ENCODE data around the gene GJB4. TPM values are rescaled to one million over a fixed set of nuclear protein-coding genes. Genes with fewer than 3 reads are reported as not detected.
"Not testable (repeated sequence)": the region's sequence is repeated elsewhere in the genome, so short reads cannot be mapped to it uniquely, and the experiment has no call there.

GJB4 gene
- total RNA-seq, 2 experiments from 2014 or later = not detected

DNA sequence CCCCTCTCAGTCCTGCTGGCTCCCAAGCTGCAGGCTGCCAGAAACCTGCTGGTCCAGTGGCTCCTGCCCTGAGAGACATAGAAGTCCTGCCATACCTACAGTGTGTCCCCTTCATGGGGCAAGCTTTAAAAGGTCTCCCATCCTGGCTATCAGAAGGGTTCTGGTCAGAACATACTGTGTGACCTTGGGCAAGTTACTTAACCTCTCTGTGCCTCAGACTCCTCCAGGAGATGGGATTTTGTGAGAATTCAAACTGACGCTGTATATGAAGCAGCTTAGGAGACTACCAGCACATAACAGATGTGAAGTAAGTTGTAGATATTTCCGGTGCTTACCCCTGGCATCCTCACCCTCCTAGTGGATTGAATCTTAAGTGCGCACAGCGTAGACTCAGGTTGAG lies 13.4 kb upstream of the GJB4 start:
- ChIA-PET POLR2A (no interaction called here), CTCF (interaction anchor here (1.8 kb wide), 1 partner anchor 1113 kb away, joined by 5 read pairs; no protein-coding TSS in a partner anchor)

DNA sequence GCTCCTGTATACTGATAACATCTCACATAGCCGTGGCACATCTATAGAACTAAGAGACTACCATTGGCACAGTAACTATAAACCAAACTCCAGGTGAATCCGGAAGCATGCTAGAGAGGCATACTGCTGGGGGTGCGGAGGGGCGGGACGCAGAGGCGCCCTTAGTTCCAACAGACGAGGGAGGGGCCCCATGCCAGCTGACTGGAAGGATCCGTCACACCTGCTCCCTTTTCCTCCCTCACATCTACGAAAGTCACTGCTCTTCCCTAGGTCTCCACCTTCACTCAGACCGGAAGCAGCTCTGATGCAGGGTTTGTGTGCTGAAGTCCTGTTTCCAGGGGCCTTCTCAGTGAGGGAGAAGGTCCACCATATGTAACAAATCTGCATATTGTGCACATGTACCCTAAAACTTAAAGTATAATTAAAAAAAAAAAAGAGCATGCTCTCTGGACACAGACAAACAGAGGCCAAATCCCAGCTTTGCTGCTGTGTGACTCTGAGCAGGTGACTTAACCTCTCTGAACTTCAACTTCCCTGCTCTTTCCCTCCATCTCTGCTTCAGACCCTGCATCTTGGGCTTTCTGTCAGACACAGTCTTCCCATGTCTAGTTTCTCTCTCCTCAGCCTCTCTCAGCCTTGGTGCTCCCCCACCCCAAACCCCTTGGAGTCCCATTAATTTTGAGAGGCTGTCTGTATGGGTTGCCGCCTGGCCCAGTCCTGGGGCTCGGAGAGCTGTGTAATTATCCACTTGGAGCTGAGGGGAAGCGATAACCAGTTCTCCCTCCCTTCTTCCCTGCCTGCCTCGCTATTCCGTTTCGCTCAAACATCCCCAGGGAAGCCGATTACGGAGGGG lies 12.5 kb upstream of the GJB4 start:
- POLR2A ChIA-PET = no interaction called here
- CTCF ChIA-PET = interaction anchor here (1.8 kb wide), 1 partner anchor 1114 kb away, joined by 5 read pairs; no protein-coding TSS in a partner anchor

DNA sequence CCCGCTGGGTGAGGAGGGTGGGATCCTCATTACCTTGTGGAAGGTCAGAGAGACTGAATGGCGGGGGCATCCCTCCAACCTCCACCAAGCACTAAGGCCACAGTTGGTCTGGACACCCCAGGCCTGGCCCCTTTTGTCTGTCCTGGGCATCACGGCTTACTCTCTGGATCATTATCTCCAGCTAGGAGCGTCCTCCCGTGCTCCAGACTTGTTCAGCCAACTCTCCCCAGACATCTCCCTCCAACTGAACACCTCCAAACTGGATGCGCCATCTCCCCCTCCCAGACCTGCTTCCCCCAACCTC lies 11.9 kb upstream of the GJB4 start:
- CTCF ChIA-PET = no interaction called here
- POLR2A ChIA-PET = no interaction called here

DNA sequence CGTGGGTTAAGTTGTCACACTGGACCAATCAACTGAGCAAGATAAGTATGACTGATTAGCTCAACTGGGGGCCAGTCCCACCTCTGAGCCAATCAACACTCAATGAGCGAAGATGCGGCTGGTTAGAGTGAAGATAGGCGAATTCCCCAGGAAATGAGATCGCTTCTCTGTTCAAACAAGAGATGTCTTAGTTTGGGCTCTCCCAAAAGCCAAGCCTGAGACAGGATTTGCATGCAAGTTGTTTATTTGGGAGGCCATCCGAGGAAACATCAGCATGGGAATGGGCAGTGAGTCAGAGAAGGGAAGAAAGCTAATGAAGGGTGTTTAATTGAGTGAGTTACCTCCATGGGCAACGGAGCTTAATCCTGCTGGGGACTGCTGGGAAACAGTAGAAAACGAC lies 9.5 kb upstream of the GJB4 start:
- CTCF ChIA-PET = no interaction called here
- POLR2A ChIA-PET = no interaction called here

DNA sequence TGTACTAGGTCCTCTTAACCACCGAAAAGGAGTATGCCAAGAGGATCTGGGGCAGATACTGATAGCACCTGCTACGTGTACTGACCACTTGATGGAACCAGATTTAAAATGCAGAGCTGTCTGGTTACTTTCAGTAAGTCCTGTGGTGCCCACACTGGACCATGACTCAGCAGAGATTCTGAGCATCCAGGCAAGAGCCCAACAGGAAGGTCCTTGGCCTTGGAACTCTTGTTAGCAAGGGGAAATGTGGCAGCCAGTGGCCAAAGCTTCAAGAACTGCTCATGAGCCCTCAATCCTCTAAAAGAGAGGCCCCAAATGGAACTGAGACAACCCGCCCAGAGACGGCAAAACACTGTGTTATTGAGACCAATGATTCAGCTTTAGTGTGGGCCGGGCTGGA lies 8.9 kb upstream of the GJB4 start:
- CTCF ChIA-PET = interaction anchor here (1.6 kb wide), 1 partner anchor 7 kb away, joined by 4 read pairs; no protein-coding TSS in a partner anchor
- POLR2A ChIA-PET = no interaction called here

DNA sequence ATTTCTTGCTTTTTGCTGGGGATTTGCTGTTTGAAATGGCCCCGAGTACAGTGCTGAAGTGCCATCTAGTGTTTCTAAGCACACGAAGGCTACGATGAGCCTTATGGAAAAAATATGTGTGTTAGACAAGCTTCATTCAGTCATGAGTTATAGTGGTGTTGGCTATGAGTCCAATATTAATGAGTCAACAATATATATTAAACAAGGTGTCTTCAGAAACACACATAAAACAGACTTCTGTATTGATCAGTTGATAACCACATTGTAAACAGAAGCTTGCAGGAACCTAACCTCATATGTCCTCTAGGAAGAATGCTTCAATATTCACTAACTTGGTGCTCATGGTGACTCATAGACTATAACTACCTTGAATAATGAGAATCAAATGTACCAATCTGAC lies 6.4 kb upstream of the GJB4 start:
- CTCF ChIA-PET = no interaction called here
- POLR2A ChIA-PET = no interaction called here

DNA sequence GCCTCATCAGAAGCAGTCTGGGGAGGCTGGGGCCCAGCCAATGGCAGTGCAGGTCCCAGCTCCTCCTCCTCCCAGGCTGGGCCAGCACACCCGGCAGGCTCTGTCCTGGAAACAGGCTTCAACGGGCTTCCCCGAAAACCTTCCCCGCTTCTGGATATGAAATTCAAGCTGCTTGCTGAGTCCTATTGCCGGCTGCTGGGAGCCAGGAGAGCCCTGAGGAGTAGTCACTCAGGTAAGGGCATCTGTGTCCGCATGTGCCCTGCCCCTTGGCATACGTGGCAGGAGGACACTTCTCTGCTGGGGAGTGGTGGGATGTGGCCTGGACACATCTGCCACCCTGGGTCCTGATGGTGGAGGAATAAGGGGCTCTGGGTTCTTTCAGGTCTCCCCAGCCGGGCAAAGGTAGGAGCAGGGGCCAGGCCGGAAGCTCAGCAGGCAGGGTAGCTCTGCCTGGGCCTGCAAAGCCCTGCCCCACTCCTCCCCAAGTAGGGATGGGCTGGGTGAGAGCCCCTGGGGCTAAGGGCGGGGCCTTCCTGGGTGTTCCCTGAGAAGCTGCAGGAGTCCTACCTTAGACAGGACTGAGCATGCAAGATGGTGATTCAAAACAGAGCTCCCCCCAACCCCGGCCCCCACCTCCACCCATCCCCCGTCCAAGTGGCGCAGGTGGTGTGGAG lies 4.4 kb upstream of the GJB4 start, which contains the start of gene GJB5:
GJB5 (plus strand) TSS at position 84 of the 674 bp plus-strand sequence. CDS start 2,284 bp downstream, outside the sequence.
- CTCF ChIA-PET = no interaction called here
- POLR2A ChIA-PET = no interaction called here

DNA sequence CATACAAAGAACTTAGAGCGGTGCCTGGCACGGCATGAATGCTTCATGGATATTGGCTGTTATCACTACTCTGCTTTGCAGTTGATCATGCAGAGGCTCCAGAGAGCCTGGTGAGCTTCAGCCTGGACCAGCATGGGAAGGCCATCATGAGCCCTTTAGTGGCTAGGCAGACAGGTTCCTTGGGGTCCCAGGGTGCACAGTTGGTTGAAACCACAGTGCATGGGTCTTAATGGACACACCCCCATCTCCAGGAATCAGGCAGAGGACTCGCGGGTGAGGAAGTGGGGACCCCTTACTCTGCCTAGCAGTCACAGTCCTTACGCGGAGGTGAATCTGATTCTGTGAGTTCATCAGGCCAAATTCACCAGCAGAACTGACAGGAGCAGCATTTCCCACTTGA lies 3.6 kb upstream of the GJB4 start:
- POLR2A ChIA-PET = no interaction called here
- CTCF ChIA-PET = no interaction called here

DNA sequence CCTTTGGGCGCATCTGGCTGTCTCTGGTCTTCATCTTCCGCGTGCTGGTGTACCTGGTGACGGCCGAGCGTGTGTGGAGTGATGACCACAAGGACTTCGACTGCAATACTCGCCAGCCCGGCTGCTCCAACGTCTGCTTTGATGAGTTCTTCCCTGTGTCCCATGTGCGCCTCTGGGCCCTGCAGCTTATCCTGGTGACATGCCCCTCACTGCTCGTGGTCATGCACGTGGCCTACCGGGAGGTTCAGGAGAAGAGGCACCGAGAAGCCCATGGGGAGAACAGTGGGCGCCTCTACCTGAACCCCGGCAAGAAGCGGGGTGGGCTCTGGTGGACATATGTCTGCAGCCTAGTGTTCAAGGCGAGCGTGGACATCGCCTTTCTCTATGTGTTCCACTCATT lies 2.2 kb upstream of the GJB4 start:
- CTCF ChIA-PET = no interaction called here
- POLR2A ChIA-PET = no interaction called here

DNA sequence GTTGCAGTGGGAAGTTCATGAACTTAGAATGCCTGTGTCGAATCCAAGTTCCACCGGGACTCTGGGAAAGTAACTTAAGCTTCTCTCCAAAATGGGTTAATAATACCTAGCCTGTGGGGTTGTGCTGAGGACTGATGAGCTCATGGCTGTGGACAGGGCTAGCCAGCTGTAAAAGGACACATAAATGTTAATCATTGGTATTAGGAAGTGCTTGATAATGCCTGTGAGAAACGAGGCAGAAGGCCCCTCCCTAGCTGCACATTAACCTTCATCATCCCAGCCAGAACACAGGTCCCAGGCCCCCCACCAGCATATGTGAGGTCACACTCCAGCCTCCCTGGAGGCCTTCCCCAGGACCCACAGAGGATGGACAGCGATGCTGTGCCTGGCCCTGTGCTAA lies 789 bp upstream of the GJB4 start:
- ChIA-PET CTCF (no interaction called here), POLR2A (no interaction called here)

DNA sequence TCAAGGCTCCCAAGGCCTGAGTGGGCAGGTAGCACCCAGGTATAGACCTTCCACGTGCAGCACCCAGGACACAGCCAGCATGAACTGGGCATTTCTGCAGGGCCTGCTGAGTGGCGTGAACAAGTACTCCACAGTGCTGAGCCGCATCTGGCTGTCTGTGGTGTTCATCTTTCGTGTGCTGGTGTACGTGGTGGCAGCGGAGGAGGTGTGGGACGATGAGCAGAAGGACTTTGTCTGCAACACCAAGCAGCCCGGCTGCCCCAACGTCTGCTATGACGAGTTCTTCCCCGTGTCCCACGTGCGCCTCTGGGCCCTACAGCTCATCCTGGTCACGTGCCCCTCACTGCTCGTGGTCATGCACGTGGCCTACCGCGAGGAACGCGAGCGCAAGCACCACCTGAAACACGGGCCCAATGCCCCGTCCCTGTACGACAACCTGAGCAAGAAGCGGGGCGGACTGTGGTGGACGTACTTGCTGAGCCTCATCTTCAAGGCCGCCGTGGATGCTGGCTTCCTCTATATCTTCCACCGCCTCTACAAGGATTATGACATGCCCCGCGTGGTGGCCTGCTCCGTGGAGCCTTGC lies 1.7 kb downstream of the GJB4 start:
- POLR2A ChIA-PET = no interaction called here
- CTCF ChIA-PET = no interaction called here

DNA sequence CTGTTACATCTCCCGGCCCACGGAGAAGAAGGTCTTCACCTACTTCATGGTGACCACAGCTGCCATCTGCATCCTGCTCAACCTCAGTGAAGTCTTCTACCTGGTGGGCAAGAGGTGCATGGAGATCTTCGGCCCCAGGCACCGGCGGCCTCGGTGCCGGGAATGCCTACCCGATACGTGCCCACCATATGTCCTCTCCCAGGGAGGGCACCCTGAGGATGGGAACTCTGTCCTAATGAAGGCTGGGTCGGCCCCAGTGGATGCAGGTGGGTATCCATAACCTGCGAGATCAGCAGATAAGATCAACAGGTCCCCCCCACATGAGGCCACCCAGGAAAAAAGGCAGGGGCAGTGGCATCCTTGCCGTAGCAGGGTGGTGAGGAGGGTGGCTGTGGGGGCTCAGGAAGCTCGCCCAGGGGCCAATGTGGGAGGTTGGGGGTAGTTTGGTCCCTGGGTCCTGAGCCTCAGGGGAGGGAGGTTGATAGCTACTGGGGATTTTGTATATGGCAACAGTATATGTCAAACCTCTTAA lies 2.3 kb downstream of the GJB4 start:
- CTCF ChIA-PET = no interaction called here

DNA sequence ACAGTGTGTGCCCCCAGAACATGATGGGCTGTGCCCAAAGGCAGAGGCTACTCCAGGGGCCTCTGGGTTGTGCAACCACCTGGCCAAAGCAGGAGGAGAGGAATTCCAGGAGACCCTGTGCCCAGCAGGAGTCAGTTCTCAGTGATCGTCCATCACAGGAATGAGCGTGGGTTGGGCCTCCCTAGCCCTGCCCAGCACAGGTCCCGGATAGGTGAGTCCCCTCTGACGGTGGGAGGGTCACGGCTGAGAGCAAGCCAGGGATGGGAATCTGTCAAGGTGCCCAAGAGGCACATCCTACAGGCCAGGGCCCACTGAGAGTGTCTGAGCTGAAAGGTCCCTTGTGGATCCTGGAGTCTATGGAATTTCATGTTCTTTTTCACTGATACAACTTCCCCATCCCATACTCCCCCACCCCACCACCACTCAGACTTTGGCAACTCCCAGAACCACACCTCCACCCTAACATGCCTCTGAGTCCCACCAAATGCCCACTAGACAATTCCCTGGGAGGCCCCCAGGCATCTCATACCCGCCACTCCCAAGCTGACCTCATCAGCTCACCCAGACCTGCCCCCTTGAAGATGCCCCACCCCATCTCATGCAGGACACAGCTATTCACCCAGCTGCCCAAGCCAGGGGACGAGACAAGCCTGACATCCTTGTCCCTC lies 3.1 kb downstream of the GJB4 start:
- ChIA-PET POLR2A (no interaction called here), CTCF (no interaction called here)

More for the DNA sequence above, 2.3 kb downstream of the GJB4 start:
- POLR2A ChIA-PET = no interaction called here

DNA sequence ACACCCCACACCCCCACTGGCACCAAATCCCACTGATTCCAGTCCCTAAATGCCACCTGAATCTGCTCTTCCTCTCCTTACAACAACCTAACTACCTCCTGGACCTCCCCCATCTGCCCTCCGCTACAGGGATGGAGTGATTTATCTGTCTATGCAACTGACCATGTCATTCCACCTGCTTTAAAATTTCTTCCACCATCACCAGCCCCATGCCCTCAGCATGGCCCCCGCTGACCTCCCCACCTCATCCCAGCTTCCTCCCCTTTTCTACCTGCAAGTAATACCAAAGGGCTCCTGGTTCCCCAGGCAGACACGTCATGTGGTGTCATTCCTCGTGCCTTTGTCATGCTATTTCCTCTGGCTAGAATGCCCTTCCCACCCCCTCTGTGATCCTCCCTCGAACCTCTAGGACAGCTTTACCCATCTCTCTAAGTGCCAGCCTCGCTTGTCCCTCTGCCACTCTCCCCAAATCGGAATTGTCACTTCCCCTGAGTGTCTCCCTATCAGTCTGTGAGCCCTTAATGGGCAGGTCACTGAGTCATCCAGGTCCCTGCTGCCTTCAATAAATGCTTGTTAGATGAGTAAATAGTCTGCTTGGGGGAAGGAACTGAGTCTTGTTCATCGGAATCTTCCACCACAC lies 3.7 kb downstream of the GJB4 start:
- POLR2A ChIA-PET = no interaction called here

DNA sequence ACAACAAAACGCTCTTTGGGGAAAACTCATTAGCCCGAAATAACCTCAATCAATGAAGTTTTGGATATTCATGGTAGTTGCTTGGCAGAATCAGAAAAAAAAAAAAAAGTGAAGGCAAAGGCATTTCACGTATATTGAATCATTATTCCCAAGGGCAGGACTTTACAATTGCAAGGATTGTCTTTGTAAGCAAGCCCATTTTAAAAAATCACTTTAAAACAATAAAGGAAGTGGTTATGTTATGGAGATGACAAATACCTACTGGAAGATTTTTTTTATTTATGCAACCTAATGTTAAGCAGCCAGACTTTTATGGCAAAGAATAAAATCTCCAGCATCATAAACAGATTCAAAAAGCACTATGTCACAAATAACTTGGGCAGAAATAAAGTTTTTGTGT lies 9.3 kb downstream of the GJB4 start:
- POLR2A ChIA-PET = no interaction called here
- CTCF ChIA-PET = no interaction called here

More for the DNA sequence above, 3.7 kb downstream of the GJB4 start:
- CTCF ChIA-PET = no interaction called here

DNA sequence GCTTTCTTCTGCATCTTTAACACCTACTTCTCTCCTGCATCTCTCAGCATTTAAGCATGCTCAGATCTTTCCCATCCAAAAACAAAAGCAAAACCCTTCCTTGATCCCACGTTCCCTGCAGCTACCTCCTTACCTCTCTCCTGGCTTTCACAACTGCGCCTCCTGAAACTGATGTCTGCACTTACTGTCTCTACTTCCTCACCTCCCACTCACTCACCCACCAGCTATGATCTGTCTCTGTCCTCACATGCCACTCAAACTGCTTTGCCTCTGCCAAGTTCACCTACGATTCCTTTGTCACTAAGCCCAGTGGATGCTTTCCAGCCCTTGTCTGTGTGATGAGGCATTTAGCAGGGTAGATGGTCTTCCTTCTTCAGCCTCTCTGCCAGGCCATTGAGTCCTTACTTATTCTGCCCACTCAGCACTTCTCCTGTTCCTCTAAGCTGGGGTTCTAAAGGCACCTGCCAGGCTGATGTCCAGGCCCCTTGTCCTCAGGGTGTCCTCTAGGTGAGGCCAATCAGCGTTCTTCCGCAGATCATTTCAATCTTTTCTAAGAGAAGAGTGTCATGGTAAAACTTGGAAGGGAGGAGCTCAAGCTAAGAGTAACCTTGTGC lies 11.5 kb downstream of the GJB4 start:
- ChIA-PET POLR2A (no interaction called here), CTCF (no interaction called here)

DNA sequence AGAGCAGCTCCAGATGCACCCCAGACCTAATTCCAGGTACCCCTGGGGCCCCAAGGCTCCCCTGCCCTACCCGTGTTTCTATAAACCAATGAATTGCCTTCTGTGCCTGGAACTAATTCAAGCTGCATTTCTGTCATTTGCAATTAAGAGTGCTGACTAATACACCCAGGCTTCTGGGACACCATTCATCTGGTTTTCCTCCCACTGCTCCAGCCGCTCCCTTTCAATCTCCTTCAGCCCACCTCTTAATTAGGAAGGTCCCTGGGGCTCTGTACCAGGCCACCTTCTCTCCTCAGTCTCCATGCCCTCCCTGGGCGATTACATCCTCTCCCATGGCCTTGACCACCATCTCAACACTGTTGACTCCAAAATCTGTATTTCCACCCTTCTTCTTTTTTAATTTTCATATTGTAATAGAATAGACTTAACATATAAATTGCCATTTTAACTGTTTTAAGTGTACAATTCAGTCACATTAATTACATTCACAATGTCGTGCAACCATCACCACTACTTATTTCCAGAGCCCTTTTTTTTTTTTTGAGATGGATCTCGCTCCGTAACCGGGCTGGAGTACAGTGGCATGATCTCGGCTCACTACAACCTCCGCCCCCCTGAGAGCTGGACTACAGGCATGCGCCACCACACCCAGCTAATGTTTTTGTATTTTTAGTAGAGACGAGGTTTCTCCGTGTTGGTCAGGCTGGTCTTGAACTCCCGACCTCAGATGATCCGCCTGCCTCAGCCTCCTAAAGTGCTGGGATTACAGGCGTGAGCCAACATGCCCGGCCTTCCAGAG lies 12.2 kb downstream of the GJB4 start:
- ChIA-PET POLR2A (no interaction called here), CTCF (no interaction called here)

DNA sequence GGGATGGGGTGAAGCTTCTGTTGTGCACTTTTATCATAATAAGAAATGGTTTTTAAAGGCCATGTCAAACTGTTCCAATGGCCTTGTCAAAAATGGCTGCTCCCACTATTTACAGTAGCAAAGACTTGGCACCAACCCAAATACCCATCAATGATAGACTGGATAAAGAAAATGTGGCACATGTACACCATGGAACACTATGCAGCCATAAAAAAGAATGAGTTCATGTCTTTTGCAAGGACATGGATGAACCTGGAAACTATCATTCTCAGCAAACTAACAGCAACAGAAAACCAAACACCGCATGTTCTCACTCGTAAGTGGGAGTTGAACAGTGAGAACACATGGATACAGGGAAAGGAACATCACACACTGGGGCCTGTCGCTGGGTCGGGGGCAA lies 13.6 kb downstream of the GJB4 start:
- CTCF ChIA-PET, POLR2A ChIA-PET: not testable (repeated sequence)

DNA sequence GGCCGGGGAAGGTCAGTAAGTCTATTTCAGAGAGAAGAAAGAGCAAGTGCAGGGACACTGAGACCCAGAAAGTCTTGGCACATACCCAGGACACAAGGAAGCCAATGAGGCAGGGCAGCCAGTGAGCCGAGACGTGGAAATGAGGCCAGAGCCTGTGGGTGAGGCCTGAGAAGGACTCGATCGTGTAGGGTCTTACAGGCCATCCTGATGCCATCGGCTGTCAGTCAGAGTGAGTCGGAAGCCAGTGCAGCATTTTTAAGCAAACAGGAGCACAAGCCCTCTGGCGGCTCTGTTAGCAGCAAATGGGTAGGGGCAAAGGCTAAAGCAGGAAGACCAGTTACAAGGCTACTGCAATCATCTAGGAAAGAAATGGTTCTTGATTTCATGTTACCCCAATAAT lies 15.4 kb downstream of the GJB4 start:
- CTCF ChIA-PET = no interaction called here
- POLR2A ChIA-PET = no interaction called here
